ENCODE results near the gene TLR10. TPM values are rescaled to one million over a fixed set of nuclear protein-coding genes. Genes with fewer than 3 reads are reported as not detected.

TLR10 gene
- total RNA-seq, 1 donor from 2014 or later: not detected

GRCh38 chr4:38795087-38795486 is 12.3 kb upstream of the TLR10 start:
- DNase-seq: no peak
- Histone ChIP-seq H3K36me3 (peaks cover 26% of the 10 kb centered on the region), H3K4me3 (no peak overlapping the region), H3K4me1 (no peaks in the 10 kb centered on the region), H3K9me3 (replicated peaks) (peaks cover 48% of the 10 kb centered on the region), H3K27ac (replicated peaks) (no peak overlapping the region), H3K27me3 (ENCODE audit: low read depth) (no peaks in the 10 kb centered on the region)
- TF ChIP-seq CTCF (IDR thresholded peaks at IDR 0.05; ENCODE audit: borderline replicate concordance): no peak
- intact Hi-C loops (cut with micrococcal nuclease): no loop called here

GRCh38 chr4:38794051-38794450 is 11.3 kb upstream of the TLR10 start:
- Histone ChIP-seq H3K4me1 (no peaks in the 10 kb centered on the region), H3K9me3 (replicated peaks) (peaks cover 42% of the 10 kb centered on the region), H3K36me3 (peaks cover 16% of the 10 kb centered on the region), H3K4me3 (no peak overlapping the region), H3K27me3 (ENCODE audit: low read depth) (no peaks in the 10 kb centered on the region), H3K27ac (replicated peaks) (no peak overlapping the region)
- TF ChIP-seq CTCF (IDR thresholded peaks at IDR 0.05; ENCODE audit: borderline replicate concordance): no peak
- intact Hi-C loops (cut with micrococcal nuclease): no loop called here
- no peak for DNase-seq

GRCh38 chr4:38791010-38791409 is 8.2 kb upstream of the TLR10 start:
- no peak for TF ChIP-seq CTCF (IDR thresholded peaks at IDR 0.05; ENCODE audit: borderline replicate concordance)

GRCh38 chr4:38788317-38788716 is 5.5 kb upstream of the TLR10 start:
- no peak for DNase-seq
- H3K36me3 ChIP-seq: no peaks in the 10 kb centered on the region
- no peak overlapping the region for H3K4me3 ChIP-seq
- intact Hi-C loops (cut with micrococcal nuclease): no loop called here
- H3K27me3 ChIP-seq (ENCODE audit: low read depth): no peaks in the 10 kb centered on the region
- H3K9me3 ChIP-seq (replicated peaks): no peaks in the 10 kb centered on the region
- no peaks in the 10 kb centered on the region for H3K4me1 ChIP-seq
- TF ChIP-seq CTCF (IDR thresholded peaks at IDR 0.05; ENCODE audit: borderline replicate concordance): no peak
- H3K27ac ChIP-seq (replicated peaks): no peak overlapping the region

More at GRCh38 chr4:38791010-38791409, 8.2 kb upstream of the TLR10 start:
- Histone ChIP-seq H3K4me3 (no peak overlapping the region), H3K4me1 (no peaks in the 10 kb centered on the region), H3K27ac (replicated peaks) (no peak overlapping the region), H3K9me3 (replicated peaks) (peaks cover 21% of the 10 kb centered on the region), H3K27me3 (ENCODE audit: low read depth) (no peaks in the 10 kb centered on the region), H3K36me3 (no peaks in the 10 kb centered on the region)
- intact Hi-C loops (cut with micrococcal nuclease): no loop called here
- DNase-seq: no peak

- no peak for TF ChIP-seq CTCF (IDR thresholded peaks at IDR 0.05; ENCODE audit: borderline replicate concordance)
- no peak overlapping the region for H3K27ac ChIP-seq (replicated peaks)
- H3K4me3 ChIP-seq: no peak overlapping the region
- no peaks in the 10 kb centered on the region for H3K9me3 ChIP-seq (replicated peaks)
- no peak for DNase-seq
- H3K27me3 ChIP-seq (ENCODE audit: low read depth): no peaks in the 10 kb centered on the region
- H3K36me3 ChIP-seq: no peaks in the 10 kb centered on the region
- intact Hi-C loops (cut with micrococcal nuclease): no loop called here
- H3K4me1 ChIP-seq: no peaks in the 10 kb centered on the region
Measured at GRCh38 chr4:38787693-38788092, 4.9 kb upstream of the TLR10 start.
